Measurements from ENCODE around the gene PDE6D.

The PDE6D gene

GRCh38 chr2:231687133-231687852 is 93.8 kb downstream of the PDE6D start:
- peak overlapping the region; percentile 63 for H3K4me3 Mint-ChIP-seq
- peak; percentile 78 for DNase-seq
- H3K36me3 Mint-ChIP-seq (ENCODE audit: low read depth) = no peaks in the 10 kb centered on the region
- H3K9me3 Mint-ChIP-seq = no peaks in the 10 kb centered on the region
- H3K27ac Mint-ChIP-seq = peak overlapping the region; percentile 20
- H3K27me3 Mint-ChIP-seq (ENCODE audit: low read depth, poor library complexity) = peaks cover 3% of the 10 kb centered on the region
- peaks cover 60% of the 10 kb centered on the region for H3K4me1 Mint-ChIP-seq
- peak; percentile 51 for TF ChIP-seq CTCF (IDR thresholded peaks at IDR 0.05)

DNA sequence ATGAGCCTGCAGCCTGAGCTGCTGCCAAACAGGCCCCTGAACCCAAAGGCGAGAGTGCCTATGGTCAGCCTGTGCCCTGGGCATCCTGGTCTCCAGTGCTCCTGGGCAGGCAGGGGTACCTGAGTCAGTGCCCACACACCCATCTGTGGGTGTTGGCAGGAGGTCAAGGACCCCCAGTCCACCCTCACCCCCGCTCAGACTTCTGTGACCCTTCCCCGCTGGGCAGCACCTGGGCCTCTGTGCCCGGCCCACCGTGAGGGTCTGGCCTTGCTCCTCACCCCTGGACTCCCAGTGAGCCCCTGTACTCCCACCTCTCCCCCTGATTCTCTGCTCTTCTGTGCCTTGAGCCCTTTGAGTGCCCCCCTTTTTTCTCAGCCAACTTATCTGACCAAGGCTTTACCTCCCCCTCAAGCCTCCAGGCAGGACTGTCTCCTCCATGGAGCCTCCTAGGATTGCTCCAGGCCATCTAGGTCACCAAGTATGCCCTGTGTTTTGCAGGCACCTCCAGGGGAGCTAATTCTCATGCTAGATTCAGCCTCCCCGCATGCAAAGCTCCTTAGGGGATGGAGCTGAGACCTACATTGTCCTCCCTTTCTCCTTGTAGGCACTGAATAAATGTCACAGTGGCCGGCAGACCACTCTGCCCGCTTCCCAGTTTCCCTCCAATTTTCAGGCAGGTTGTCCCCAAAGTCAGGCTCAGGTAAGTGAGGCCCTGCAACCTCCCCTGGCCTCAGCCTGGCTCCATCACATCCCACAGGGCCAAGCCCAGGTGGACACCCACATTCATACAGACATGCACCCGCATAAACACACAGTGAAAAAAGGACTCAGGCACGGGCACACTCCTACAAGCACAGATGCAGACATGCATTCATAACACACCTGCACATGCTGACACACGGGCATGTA is 94.6 kb downstream of the PDE6D start:
- Mint-ChIP-seq H3K4me1 (peaks cover 69% of the 10 kb centered on the region), H3K9me3 (no peaks in the 10 kb centered on the region), H3K4me3 (peak overlapping the region; percentile 63), H3K27me3 (ENCODE audit: low read depth, poor library complexity) (peaks cover 3% of the 10 kb centered on the region), H3K27ac (peak overlapping the region; percentile 20), H3K36me3 (ENCODE audit: low read depth) (no peaks in the 10 kb centered on the region)
- no peak for DNase-seq
- TF ChIP-seq CTCF (IDR thresholded peaks at IDR 0.05) = no peak

DNA sequence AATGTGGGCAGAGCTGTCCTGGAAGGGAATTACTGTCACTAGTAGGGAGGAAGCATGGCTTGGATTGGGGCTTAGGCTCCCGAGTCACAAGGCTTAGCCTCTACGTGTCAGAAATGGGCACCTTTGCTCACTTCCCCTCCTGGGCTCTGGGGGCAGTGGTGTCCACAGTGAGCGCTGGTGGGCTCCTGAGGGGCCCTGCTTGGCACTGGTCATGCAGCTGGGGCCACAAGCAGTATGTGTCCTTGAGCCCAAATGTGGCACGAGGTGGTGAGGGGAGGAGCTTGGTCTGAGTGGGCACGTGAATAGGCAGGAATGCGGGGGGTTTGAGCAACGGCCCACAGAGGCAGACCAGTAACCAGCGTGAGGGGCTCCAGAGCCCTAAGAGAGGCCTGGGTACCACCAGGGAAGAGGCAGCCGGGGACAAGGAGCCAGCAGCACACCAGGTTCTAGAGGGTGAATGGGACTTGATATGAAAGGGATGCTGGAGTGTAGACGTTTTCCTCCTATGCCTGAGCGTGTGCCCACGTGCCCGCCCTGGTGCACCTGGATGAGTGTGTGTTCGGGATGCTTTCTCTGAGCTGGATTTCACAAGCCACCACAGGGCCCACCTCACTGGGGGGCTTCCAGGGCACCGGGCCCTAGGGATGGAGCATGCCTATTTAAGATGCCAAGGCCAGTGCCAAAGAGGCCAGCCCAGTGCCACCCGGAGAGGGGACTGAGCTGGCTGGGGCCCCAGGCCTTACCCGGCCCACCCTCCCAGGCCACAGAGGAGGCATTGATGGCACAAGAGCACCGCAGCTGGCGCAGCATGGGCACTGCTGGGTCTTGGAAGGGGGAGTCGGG is 95.5 kb downstream of the PDE6D start:
- Mint-ChIP-seq H3K27me3 (ENCODE audit: low read depth, poor library complexity) (peaks cover 3% of the 10 kb centered on the region), H3K4me1 (peaks cover 64% of the 10 kb centered on the region), H3K4me3 (peak overlapping the region; percentile 68), H3K9me3 (no peaks in the 10 kb centered on the region), H3K36me3 (ENCODE audit: low read depth) (no peaks in the 10 kb centered on the region), H3K27ac (no peak overlapping the region)
- no peak for DNase-seq
- peak; percentile 17 for TF ChIP-seq CTCF (IDR thresholded peaks at IDR 0.05)

DNA sequence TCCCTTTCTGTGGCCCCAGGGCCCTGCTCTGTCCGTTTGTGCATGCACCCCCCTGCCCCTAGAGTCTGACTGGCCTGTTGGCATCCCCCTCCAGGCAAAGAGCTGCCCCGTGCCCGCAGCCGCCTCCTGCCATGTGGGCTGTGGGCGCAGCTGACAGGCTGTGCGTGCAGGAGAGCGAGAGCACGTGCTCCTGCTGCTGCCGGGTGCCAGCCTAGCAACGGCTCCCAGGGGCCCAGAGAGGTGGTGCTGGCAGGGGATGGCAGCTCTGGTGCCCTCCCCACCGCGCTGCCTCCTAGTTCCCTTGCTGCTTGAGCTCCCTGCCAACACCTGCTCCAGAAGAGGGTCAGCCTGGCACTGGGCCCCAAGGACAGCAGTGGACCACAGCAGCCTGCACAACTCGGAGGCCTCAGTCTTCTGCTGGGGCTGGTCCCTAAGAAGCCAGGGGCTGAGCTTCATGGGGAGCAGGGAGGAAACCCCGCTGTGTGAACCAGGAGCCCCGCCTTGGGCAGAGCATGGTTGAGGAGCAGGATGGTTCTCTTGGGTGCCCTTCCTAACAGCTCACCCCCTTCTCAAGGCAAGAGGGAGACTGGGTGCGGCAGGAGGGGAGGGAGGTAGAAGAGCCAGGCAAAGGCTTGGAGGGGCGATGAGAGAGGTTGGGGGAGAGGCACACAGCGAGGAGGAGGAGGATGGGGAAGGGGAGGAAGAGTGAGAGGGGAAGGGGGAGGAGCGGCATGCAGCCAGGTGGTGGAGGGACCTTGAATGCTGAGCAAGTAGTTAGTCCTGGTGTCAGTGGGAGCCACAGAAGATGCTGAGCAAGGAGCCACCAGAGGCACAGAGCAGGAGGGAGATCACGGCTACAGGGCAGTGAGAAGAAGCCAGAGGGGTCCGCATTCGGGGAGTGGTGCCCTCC is 96.5 kb downstream of the PDE6D start:
- no peak for DNase-seq
- Mint-ChIP-seq H3K27ac (no peak overlapping the region), H3K4me3 (no peak overlapping the region), H3K27me3 (ENCODE audit: low read depth, poor library complexity) (peaks cover 4% of the 10 kb centered on the region), H3K36me3 (ENCODE audit: low read depth) (no peaks in the 10 kb centered on the region), H3K4me1 (peaks cover 68% of the 10 kb centered on the region), H3K9me3 (no peaks in the 10 kb centered on the region)
- no peak for TF ChIP-seq CTCF (IDR thresholded peaks at IDR 0.05)
